ENCODE data around the gene NEXN.

NEXN gene

GRCh38 chr1:77888081-77888780 lies at the start of gene NEXN:
NEXN (plus strand) TSS chr1:77888624; CDS start chr1:77916107, 27,483 bp downstream.
- DNase-seq = peak; percentile 12

GRCh38 chr1:77841574-77841973 lies 46.9 kb upstream of the NEXN start:
- no peak for DNase-seq

DNA sequence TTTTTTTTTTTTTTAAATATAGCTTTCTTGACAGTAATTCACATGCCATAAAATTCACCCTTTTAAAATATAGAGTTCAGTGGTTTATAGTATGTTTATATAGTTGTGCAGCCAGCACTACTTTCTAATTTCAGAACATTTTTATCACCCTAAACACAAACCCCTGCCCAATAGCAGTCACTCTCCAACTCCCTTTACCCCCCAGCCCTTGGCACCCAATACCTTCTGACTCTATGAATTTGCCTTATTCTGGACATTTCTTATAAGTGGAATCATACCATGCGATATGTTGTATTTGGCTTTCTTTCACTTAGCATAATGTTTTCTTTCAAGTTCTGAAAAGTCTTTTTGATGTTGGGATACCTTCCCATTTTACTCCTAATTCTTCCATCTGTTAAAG lies 42.5 kb upstream of the NEXN start:
- DNase-seq = no peak

DNA sequence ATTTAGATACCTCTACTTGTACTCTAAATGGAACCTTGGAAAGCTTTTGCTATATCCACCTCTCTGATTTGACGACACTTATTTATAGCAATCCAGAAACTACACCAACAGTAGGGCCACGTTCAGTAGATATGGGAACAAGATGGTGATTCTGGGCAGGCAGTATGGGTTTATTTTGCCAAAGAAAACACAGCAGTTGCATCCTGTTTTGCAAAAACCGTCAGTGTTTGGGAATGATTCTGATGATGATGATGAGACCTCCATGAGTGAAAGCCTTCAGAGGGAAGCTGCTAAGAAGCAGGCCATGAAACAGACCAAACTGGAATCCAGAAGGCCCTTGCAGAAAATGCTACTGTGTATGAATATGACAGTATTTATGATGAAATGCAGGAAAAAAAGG lies 41.5 kb upstream of the NEXN start:
- DNase-seq = no peak

- no peak for DNase-seq
These were observed 40.8 kb upstream of the NEXN start for GRCh38 chr1:77847621-77848080.

- no peak for DNase-seq
These were observed 38.3 kb upstream of the NEXN start for GRCh38 chr1:77850082-77850481.

- DNase-seq = no peak
These were observed 30.9 kb upstream of the NEXN start for GRCh38 chr1:77857552-77857951.

GRCh38 chr1:77858725-77859124 lies 29.7 kb upstream of the NEXN start:
- DNase-seq = no peak

- DNase-seq = no peak
These were observed 29.2 kb upstream of the NEXN start for GRCh38 chr1:77859248-77859647.

DNA sequence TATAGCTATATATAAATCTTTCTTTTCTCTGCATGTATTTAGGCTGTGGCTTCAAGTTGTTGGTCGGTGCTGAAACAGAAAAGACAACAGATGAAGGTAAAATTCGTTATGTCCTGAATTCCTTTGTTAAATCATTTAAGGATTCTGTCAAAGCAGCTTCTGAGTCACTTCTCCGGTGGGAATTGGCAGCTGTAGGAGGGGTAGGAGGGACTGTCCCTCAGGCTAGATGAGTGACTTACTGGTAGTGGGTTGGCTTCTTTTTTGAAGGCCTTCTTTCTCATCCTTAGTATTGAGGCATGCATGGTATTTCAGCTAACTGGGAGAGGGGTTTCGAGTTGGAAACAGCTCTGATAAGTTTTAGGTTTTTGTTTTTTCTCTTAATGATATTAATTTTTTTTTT lies 22.1 kb upstream of the NEXN start:
- no peak for DNase-seq

DNA sequence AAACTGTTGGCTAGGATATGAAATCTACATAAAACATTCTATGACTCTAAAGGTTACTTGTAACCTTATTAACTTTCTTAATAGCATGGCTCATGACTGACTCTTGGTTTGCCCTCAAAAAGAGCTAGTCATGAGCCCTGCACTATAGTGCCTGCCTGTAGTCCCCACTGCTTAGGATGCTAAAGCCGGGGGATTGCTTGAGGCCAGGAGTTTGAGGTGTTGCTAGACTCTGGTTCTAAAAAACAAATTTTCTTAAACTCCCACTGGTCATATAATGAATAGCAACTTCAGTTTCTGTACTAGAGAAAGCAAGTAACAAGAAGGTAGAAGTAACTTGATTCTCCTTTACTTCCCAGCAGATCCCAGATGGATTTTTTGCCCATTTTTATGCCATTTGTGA lies 15.8 kb upstream of the NEXN start:
- no peak for DNase-seq

- DNase-seq = no peak
These were observed 15.0 kb upstream of the NEXN start for GRCh38 chr1:77873461-77873860.

DNA sequence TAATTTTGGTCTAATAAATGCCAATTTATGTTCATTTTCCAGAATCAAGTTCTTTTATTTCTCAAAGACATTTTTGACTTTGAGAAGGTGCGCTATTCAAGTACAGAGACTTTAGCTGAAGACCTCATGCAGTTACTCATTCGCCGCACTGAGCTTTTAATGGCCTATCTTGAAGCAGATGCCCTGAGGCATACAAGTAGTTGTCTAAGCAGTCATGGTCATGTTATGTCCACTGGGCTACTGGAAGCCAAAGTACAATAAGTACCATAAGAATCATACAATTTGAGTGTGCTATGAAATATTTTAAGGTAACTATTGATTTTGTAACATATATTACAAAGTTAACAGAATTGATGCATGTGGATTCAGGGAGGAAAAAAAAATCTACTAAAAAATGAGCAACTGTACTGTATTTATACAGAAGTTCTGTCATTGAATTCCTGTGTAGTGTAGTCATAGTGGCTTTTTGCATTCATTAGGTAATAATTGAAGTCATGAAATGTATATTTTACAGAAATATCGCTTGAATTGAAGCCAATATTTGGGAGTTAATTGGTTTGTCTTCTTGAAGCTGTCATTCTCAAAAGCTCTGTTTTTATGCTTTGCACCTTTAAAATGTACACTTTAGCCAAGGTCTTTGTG lies 13.5 kb upstream of the NEXN start:
- no peak for DNase-seq

DNA sequence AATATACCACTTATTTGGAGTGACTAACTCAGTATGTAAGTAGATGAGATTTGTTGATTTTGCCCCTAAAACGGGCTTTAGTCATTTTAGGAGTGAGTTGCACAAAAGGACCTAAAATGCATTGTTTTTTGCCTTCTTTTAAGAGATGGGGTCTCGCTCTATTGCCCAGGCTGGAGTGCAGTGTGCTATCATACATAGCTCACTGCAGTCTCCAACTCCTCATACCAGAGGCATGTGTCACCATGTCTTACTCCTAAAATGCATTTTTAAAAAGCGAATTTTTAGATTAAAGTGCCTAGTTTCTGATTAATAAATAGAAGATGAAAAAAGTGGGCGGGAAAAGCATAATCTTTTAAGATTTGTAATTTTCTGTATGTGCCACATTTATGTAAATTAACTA lies 11.5 kb upstream of the NEXN start:
- DNase-seq = no peak

GRCh38 chr1:77881061-77881460 lies 7.4 kb upstream of the NEXN start:
- DNase-seq = no peak

- DNase-seq = no peak
These were observed 6.0 kb upstream of the NEXN start for GRCh38 chr1:77882411-77882810.

- DNase-seq = no peak
These were observed 588 bp downstream of the NEXN start for GRCh38 chr1:77888781-77889642.

DNA sequence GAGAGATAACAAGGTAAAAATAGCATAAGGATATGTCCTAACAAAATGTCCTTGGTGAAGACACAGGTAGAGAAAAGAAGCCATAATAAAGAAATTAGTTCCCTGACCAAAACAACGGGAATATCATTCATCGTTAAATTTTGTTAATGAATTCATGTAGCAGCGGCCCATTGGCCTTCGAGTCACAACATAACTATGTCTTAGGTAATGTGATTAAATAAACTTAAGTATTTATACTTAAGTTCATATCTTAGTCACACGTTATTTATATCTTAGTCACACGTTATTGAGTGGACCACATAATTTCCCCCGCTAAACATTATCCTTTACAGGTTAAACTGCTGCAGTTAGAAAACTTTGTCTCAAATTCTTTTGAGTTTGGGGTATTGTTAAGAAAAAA lies 1.2 kb downstream of the NEXN start:
- DNase-seq = no peak

DNA sequence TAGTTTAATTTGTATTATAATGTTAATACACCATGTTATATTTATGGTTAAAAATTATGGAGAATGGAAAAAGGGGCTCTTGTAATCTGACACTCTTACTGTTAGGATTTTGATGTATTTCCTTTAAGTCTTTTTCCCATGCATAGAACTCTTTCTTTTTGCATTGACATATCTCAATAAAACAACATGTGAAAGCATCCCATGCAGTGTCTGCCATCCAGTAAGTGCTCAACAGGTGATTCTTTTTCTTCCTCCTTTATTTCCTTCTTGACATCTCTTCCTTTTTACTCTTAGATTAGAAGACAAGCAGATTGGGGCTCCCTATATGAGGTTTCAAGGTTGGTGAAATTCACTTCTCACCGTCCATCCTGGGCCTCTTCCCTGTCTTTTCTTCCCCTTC lies 2.8 kb downstream of the NEXN start:
- no peak for DNase-seq

DNA sequence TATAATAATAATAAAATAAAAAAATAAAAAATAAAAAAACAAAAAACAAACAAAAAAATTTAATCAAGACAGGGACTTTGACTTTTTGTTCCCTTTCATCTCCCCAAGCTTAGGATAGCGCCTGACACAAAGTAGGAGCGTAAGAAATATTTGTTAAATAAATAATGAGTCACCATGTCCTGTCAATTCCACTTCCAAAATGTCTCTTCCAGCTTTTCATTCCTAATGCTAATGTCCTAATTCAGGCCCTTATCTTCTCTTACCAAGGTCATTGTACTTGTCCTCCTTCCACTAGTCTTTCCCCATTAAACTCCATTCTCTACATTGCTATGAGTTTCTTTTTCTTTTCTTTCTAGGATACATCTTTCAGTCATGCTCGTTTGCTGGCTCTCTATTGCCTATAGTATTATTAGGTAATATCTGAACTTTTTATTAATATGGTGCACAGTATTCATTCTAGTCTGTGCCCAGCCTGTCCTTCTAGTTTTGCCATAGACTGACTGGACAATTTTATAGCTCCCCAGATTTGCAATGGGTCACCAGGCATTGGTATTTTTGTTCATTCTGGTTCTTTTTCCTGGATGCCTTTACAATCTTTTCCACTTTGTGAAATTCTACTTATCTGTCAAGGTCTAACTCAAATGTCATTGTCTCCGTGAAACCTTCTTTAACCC lies 11.4 kb downstream of the NEXN start:
- no peak for DNase-seq

DNA sequence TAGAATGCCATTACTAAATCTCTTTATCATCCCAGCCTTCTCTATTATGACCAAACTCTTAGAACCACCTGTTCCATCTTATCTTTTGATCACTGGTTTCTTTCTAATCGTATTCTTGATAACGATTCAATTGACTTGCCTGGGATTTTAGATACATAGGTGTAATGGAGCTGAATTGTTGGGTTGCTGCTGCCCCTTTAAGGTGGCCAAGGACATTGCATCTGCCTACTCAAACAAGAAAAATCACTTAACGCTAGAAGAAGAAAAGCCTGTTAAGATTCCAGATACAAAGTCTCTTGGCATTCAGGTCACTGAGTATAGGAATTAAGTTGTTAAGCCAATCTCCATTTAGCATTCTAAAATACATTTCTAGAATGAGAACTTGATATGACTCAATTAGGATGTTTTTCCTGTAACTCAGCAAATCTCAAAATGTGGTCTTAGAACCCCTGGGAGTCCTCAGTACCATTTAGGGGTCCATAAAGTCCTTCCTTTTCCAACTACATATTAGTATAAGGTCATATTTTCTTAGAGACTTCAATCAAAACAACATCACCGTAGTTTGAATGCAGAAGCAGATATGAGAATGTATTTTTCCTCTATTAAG lies 12.4 kb downstream of the NEXN start:
- no peak for DNase-seq

DNA sequence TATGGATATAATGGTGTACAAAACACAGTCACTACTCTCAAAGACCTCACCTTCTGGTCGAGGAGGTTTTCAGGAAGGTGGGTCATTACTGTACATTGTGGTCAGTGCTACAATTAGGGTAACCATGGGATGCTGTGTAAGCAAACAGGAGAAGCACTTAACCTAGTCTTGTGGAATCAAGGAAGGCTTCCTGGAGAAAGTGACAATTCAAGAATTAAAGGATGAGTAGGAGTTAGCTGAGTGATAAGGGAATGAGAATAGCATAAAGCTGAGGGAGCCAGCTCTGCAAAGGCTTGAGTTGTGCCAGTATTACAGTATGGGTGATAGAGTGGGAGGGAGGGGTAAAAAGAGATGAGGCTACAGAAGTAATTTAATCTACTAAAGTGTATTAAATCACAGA lies 17.2 kb downstream of the NEXN start:
- DNase-seq = no peak

DNA sequence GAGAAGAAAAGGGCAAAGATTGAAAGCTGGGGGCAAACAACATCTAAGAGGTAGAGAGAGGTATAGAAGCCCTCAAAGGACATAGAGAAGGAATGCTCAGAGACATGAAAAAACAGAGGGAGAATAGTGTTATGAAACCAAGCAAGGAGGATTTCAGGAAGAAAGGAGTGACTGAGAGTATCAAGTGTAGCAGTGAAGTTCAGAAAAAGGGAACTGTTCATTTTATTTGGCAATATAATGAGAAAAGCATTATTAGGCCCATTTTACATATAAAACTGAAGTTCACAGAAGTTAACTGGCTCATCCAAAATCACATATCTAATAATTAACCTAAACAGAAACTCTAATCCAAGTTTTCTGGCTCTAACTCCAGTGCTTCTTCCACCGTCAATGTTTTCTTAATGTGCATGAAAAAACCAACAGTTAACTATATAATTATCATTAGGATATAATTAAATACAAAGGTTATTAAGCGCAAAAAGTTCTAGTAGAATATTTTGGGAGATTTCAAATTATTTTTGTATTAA lies 17.7 kb downstream of the NEXN start:
- DNase-seq = no peak
